ENCODE measurements around the gene TGFBR3.

The TGFBR3 gene

DNA sequence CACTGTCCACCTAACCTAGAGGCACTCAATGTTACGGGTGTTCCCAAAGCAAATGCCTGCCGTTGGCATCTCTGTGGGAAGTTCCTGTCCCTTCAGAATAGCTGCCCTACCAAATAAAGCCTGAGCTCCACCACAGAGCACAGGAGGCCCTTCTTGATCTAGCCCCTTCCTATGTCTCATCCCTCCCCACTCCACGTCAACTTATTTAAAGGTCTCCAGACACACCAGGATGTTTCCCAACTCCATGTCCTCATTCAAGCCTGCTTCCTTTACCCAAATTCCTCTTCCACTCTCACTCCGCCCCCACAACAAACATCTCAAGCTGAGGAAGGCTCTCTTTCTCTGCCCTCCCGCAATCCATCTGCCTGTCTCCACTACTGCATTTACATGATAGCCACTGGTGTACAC, 87.7 kb downstream of the TGFBR3 start:
- DNase-seq, result no peak

DNA sequence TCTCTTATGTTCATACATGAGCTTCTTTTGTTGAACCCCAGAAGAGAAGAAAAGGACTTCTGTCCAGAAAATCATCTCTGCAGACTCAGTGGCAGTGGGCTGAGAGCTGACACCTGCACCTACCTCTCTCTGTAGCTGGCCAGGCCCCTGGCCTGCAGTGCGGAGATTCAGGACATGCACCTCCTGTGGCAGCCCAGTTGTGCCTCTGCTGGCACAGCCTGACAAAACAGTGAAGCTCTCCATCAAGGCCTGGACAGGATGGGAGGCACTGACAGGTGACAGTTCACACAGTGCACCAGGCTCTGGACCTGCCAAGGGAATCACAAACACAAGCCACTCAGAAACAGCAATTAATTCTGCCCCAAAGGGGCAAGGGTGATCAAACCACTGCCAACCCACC, 88.8 kb downstream of the TGFBR3 start:
- no peak for DNase-seq

- DNase-seq, result no peak
Observed at GRCh38 chr1:91796390-91796654, 89.6 kb downstream of the TGFBR3 start.

DNA sequence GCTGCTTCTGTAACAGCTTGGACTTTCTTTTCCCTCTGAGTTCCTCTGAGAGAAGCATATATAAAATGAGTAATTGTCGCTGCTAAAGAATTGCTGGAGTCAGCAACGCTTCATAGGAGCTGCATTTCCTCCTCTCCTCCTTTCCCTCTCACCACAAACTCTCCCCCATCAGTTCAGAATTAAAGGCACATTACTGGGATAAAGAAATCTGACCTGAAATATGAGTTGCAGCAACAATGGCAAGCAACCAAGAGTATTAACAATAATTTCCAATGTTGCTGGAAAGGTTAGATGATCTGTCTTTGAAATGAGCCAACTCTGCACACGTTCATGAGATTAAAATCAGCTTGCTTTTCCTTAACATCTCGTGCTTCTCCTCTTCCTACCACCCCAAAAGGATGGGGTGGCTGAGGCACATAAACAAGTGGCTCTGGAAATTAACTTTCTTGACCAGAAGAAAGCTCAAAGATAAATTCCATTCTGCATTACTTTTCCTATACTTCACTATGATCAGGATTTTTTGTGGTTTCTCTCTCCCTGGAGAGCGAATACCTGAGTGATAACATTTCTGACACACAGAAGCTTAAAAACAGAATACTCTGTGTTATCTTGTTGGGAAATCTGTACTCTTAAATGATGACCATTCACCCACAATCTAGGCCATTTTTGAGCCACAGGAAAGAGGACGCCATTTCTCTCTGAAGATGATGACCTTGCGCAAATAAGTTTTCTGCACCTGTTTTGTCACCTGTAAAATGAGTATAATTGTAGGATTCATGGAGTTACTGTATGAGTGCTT, 90.2 kb downstream of the TGFBR3 start:
- no peak for DNase-seq

DNA sequence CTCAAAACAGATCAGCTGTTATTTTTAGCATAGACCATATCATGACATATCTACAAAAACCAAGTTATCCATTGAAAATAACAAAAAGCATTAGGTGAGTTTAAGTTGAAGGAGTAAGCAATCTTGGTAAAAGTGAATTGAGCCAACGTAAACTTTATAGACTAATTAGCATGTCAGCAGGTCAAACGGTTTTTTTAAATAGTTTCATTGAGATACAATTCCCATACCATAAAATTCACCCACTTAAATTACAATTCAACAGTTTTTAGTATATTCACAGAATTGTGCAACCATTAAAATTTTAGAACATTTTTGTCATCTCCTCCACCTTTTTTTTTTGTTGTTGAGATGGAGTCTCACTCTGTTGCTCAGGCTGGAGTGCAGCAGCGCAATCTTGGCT, 92.1 kb downstream of the TGFBR3 start:
- DNase-seq, result no peak

- DNase-seq, result no peak
Observed at GRCh38 chr1:91793189-91793588, 92.8 kb downstream of the TGFBR3 start.

DNA sequence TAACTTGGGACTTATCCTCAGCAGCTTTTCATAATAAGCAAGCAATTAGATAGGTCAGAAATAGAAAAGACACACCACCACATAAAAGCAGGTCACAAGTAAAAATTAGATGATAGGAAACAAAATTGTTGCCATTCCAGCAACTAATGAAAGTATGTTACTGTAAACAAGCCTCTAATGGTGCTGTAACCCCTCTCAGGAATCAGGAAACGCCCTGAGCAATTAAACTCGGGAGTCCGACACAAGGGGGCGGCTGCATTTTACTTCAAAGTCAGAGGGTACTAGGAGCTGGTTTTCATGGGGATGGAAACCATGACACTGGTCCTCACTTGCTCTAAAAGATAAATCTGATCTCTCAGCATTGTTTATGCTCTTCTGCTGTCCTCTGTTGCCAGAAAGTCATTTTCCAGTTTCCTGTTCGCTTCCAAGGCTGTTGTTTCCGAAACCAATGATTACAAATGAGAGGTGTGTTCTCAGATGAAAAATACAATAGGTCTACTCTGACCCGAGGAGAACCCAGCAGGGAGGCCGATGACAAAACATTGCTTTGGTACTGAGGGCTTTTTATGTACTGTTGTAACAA, 93.4 kb downstream of the TGFBR3 start:
- DNase-seq, result no peak

DNA sequence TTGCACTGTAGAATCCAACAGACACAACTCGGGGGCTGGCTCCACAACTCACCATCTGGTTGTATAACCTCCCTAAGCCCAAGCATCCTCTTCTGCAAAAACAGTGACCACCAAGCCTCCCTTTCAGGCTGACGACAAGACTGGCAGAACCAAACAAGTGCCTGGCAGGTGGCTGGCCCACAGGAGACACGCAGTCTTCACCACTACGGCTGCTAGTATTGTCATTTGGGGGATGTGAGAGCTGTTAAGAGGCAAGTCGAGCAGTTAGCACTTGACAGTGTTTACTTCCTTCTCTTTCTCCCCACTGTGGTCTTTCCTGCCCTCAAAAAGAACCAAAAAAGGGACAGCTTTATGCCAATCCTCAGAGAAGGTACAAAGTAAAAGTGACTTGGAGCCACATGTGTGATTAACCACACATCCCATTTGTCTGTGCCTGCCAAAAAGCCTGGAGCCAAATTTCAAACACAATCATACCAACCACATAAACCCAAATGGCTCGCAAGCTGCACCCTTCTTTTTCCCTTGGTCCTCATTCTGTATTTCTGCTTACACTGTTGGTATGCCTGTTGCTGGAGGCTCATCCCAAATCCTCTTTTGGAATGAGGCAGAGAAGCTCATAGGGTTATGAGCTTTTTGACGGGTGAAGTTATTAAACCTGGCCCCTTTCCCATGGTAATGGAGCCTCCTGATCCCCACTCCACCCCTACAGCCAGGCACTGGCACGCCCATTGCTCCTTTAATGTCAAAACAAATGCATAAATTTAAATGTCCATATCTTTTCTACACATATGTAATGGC, 94.1 kb downstream of the TGFBR3 start:
- DNase-seq, result no peak

DNA sequence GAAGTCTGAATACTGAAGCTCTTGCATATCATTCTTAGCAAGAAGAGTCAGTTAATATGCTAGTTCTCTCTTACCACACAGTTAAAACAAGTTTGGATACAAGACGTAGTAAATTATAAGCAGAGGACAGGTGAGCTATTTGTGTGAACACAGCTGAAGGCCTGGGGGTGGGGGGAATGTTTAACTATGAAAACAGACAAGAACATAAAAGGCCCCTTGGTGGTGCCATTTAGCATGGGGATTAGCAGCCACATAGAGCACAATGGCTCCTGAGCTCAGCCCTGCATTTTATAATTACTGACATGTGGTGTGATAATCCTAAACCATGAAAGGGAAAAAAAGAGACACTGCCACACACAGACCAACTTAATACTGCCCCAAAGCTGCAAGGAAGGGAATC, 94.8 kb downstream of the TGFBR3 start:
- no peak for DNase-seq

DNA sequence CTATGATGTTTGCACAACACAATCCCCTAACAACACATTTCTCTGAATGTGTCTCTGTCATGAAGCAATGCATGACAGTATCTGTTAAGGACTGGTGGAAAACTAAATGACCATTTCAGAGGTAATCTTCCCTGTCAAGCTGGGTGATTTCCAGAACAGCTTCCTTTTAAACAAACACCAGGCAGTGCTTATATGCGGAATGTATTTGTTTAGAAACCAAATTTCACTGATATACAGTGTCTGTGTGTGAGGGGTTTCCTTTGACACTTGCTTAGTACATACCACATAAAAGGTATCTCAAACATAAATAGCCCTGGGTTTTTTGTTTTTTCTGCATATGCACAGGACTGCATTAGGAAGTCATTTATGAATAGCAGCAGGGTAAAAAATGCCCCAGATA, 95.6 kb downstream of the TGFBR3 start:
- no peak for DNase-seq

DNA sequence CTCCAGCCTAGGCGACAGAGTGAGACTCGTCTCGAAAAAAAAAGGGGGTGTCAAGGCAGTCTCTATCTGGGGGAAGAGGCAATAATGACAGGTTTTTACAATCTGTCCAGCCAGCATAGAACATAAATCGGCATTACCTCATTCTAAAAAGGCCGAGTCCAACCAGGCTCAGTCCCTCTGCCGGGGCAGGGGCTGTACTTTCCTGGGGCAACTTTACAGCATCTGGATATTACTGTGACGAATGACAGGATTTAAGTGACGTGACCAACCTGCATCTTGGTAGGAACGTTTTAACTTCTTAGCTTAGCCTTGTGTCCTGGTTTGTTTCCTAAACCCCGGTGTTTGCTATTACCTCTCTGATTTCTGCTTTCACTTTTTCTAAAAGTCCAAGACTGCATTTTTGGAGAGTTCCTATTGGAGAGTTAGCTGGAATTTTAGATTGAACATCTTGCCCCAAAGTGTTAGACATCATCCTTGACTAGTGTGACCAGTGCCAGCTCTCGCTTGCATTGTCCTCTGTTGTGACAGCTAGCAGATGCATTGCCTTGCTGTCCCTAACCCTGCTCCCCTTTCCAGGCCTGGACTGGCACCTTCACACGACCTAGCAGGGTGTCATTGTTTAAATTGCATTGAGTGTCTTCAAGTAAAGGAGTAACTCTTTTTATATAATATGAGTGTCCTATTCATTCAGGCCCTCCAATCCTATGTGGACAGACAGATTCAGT, 96.5 kb downstream of the TGFBR3 start:
- DNase-seq, result no peak

DNA sequence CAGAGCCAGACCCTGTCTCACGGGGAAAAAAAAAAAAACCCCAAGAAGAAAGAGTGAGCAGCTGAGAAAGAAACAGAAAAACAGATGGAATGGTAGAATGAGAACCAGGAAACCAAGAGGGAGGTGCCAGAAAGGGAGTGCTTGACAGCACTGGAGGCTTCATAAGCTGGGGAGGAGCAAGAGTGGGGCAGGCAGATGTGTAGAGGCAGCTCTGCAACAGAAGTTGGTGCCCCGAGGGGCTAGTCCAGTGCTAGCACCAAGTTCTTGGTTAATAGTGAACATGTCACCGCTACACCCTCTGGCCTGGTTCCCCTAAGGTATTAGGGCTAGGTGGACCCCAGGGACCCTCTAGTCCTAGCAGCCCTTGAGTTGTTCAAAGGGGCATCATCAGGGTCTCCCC, 98.0 kb downstream of the TGFBR3 start:
- DNase-seq, result no peak

GRCh38 chr1:91784616-91785015, 101.3 kb downstream of the TGFBR3 start:
- DNase-seq, result no peak

DNA sequence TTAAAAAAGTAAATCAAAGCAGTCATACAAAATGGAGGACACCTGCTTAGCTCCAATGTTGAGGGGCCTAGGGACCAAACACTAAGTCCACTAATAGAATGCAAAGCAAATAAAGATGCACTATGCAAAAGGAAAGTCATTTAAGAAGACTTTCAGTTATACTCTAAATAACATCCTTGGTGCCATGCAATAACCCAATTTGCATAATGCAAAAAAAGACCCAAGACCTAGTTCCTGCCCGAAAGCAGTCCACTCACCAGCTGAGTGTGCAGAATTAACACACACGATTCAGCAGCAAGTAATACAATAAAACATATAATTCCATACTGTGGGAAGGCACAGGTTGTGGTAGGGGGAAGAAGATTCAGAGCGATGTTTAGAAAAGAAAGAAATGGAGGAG, 101.8 kb downstream of the TGFBR3 start:
- no peak for DNase-seq

DNA sequence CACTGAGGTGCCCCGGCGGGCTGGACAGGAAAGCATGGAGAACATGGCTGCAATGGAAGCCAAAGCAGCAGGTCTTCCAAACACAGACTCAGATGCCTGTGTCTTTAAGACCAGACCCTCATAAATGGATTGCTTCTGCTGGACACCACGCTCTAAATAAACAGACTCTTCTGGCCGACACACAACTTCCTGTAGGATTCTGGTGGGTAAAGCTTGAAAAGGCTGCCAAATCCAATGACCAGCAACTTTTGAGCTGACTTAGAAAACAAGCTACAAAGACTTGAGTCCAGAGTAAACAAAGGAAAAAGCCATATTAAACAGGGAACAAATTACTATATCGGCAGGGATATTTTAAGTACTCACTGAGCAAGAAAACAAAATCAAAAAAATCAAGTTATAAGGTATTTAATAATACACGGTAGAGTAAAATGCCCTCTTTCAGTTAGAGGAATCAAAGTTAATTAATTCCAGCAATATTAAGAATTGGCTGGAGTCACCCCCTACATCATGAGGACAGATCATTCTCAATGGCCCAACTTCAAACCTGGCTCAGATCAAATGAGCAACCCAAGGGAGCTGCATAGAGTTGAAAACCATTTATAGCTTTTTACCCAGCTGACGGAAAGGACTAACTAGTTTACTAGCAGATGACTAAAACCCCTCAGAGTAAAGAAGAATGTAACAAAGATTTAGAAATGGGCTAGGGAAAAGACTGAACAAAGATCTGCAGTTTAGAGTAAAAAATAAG, 102.4 kb downstream of the TGFBR3 start:
- DNase-seq, result no peak

DNA sequence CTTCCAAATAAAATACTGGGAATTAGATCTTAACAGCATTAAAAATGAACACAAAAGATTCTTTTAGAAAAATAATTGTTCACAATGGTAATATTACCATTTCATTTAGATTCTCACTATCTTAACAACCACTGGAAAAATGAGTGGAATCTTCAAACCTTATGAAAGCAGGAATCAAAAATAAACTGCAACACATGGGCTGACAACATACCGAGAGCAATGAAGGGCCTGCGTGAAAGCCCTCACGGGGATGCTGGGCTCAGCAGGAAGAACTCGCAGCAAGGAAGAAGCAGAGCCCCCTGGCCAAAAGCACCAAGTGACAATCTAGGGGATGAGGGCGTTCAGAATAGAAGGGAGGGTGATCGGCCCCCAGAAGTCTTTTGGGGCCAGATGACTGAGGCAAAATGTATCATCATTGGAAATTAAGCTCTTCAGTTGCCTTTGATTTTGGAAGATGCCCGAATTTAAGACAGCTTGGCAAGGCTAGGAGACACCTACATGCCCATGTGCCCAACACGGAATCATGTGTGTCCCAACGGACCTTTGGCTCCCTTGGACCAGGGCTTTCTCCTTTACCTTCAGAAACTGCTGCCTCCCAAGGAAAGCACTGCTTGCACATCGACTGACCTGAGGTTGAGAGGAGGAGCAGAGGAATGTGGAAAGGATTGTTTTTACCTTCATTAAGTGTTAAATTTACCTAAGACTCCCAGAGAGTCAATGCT, 103.9 kb downstream of the TGFBR3 start:
- DNase-seq, result no peak

DNA sequence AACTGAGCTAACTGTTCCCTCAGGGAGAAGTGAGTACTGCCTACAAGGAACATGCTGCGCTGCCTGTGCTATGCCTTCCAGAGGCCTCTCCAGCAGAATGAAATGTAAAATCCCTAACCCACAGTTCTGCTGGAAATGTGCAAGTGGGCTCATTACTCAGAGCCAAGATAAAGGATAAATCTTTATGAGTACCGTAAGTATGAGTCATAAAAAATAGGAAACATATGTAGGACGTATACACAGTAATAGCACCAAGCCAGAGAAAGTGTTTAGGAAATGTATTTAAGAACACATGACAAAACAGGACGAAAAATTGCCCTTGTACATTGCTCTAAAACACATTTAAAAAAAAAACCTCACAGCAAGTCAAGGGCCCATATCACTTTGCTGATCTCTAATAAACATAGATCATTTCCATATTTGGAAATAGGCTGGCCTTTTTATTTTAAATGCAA, 104.6 kb downstream of the TGFBR3 start:
- DNase-seq, result no peak

GRCh38 chr1:91779548-91780021, 106.4 kb downstream of the TGFBR3 start:
- no peak for DNase-seq

- DNase-seq, result no peak
Observed at GRCh38 chr1:91778964-91779363, 107.0 kb downstream of the TGFBR3 start.

- DNase-seq, result no peak
Observed at GRCh38 chr1:91777630-91778300, 108.2 kb downstream of the TGFBR3 start.

DNA sequence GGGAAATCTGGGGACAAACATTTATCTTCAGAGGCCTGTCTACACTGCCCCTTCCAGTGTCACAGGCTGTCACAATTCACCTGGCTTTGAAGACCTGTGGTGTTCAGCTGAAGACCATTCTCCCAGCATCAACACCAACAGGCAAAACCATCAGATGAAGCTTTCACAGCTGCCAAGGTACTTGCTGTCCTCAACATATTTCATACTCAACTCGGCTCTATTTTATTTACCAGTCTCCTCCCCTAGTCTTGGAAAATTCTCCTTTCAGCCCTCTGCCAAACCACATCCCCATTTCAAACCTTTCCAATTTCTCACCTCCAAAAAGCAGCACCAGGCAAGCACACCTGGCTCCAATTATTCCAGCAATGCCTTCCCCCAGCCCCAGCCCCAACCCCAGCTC, 108.8 kb downstream of the TGFBR3 start:
- DNase-seq, result no peak

All from KG1 (cell line).